Kidney glomerular epithelial cell (primary cell): Measurements from ENCODE around the gene GMCL1.
A peak's percentile ranks its signal among the peaks of the same experiment; 100 is the strongest.
"Not testable (repeated sequence)": the region's sequence is repeated elsewhere in the genome, so short reads cannot be mapped to it uniquely, and the experiment has no call there.

Source experiments
- DNase-seq: peaks from one replicate; lab custom pipeline; 2025; lab: John Stamatoyannopoulos, UW

The GMCL1 gene, protein sequence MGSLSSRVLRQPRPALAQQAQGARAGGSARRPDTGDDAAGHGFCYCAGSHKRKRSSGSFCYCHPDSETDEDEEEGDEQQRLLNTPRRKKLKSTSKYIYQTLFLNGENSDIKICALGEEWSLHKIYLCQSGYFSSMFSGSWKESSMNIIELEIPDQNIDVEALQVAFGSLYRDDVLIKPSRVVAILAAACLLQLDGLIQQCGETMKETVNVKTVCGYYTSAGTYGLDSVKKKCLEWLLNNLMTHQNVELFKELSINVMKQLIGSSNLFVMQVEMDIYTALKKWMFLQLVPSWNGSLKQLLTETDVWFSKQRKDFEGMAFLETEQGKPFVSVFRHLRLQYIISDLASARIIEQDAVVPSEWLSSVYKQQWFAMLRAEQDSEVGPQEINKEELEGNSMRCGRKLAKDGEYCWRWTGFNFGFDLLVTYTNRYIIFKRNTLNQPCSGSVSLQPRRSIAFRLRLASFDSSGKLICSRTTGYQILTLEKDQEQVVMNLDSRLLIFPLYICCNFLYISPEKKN

DNA sequence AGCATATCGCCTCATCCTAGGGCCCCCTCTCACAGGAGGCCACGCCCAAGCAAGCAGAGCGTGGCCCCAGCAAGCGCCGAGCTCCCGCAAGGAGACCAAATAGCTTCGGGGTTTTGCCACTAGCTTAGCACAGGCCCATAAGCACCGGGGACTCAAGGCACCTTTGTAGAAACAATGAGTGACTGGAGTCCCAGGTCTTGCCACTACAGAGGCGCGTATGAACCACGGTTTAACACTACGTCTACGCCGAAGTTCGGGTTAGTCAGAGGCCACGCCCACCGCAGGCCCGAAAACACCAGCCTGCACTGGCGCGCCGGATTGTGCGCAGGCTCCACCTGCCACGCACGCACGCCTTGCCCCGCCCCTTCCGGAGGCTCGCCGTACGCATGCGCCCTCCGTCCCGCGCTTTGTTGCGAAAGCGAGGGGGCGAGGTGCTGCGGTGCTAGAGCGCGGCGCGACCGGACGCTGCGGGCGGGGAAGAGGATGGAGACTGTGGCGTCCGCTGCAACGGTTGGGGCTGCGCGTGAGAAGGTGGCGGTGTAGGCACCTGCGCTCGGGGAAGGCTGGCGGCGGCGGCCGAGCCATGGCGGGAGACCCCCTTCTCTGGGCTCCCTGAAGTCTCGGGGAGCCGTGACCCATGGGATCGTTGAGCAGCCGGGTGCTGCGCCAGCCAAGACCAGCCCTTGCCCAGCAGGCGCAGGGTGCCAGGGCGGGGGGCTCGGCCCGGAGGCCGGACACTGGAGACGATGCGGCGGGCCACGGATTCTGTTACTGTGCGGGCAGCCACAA lies at the start of gene GMCL1:
Gene GMCL1 (plus strand): TSS at position 405 of the 789 bp plus-strand sequence. CDS start 233 bp downstream, at position 638.
- DNase-seq: peak; percentile 91

DNA sequence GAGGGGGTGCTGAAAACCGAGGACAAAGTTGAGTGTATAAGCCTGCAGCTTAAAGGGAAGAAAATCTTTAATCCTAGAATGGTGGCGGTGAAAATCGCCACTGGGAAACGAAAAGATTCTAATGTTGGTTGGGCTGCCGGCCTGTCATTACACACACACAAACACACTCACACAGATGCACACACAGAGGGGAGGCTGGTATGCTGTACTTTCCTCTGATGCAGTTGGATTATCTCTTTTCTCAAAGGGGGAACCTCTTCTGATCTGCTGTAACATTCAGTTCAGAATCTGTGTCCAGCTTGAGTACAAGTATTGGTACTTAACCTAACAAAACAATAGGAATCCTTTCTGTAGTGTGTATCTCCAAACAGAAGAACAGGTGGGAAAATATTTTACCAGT lies 48.5 kb upstream of the GMCL1 start:
- no peak for DNase-seq

DNA sequence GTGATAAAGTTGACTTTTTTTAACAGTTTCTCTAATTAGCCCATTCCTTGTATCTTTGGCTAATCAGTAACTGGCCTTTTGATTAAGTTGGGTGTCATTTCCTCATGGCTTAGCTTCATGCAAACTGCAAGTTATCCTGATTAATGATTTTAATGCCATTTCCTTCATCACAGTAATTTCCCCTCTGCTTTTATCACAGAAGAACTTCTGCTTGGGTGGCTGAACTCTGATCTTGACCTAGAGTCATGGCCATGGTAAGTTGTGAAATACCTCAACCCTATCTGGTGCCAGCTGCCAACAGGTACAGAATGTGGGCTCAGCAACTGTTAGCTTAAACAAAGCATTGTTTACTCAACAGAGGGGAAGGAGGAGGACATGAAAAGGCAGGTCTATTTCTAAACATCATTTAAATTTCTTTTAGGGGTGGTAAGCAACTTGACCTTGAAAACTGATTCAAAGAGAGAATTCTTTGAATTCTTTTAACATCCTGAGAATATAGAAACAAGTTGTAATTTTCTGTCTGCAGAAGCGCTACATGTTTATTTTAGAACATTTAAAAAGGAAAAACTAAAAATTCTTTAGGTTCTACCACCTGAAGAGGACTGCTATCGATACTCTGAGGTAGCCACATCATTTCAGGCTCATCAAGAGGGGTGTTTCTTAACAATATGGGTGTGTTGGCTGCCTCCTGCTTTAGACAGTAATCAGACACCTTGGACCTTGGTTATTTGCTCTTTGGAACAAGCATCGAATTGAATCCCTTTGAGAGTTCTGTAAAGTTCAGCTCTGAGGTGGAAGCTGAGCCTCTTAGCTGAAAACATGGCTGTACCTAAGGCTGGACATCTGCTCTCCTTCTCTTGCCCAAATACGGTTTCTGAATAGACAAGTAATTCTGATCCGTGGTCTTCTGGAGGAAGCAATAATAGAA lies 47.9 kb upstream of the GMCL1 start:
- DNase-seq: peak; percentile 89

DNA sequence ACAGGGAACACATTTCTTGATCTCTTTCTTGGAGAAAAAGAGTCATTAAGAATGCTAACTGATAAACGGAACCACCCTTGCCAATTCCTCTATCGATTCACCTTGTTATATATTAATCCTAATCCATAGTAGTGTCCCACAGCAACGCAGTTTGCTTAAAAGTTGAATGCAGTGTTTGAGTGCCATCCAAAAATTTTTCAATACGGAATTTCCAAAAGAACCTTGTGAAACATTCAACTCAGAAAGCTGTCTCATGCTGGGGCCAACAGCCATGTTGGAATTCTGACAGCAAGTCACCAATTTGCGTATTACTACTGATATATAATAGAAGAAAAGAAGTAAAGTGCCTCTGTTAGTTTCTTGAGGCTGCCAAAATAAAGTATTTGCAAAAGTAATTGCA lies 45.2 kb upstream of the GMCL1 start:
- no peak for DNase-seq

DNA sequence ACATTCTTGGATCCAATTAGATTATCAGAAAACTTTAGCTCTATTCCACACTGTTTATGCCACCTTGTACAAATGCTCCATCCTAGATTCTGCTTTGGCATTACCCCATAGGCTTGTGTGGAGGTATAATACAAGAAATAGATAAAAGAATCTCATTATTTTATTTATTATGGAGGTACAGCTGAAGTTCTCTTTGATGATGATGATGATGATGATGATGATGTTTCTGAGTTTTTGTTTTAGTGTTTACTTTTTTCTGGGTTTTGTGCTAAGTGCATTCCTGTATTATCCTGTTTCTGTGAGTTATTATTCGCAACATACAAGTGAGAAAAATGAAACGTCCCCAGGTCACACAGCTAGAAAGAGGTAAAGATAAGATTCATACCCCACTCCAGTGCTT lies 44.1 kb upstream of the GMCL1 start:
- DNase-seq: no peak

DNA sequence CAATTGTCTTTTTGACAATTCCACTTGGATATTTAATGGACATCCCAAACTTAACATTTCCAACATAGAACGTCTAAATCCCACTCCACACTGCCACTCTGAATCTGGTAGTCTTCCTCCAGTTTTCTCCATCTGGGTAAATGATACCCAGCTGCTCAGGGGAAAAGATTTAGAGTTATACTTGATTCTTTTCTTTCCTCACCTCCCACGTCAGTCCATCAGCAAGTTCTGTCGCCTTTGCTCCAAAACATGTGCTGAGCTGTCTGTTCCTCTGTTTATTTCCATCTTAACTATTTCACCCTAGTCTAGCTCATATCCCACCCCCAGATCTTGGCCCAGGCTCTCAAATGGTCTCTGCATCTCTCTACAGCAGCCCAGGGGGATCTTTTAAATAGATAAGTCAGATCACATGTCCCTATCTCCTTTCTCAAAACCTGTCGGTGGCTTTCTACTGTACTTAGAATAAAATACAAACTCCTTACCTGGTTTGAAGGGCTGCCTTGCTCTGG lies 43.4 kb upstream of the GMCL1 start:
- no peak for DNase-seq

DNA sequence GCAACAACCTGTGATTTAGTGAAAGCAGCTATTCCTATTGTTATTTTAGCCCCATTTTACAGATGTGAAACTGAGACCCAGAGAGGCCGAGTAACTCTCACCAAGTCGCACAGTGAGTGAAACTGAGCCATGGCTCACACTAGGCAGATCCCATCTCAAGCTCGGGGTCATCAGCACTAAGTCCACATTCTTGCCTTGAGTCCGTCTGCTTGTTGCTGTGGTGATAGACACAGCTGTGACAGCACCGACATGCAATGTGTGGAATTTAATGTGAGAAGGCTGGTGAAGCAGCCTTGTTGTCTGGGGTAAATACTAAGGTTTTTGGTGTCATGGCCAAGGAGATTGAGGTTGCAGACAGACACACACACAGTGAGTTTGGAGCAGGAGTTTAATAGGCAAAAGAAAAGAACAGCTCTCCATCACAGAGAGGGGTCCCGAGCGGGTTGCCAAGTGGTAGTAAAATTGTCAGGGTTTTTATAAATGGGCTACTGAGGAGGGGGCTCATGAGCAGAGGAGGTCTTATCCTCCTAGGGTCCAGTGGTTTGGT lies 40.2 kb upstream of the GMCL1 start:
- DNase-seq: peak; percentile 77

DNA sequence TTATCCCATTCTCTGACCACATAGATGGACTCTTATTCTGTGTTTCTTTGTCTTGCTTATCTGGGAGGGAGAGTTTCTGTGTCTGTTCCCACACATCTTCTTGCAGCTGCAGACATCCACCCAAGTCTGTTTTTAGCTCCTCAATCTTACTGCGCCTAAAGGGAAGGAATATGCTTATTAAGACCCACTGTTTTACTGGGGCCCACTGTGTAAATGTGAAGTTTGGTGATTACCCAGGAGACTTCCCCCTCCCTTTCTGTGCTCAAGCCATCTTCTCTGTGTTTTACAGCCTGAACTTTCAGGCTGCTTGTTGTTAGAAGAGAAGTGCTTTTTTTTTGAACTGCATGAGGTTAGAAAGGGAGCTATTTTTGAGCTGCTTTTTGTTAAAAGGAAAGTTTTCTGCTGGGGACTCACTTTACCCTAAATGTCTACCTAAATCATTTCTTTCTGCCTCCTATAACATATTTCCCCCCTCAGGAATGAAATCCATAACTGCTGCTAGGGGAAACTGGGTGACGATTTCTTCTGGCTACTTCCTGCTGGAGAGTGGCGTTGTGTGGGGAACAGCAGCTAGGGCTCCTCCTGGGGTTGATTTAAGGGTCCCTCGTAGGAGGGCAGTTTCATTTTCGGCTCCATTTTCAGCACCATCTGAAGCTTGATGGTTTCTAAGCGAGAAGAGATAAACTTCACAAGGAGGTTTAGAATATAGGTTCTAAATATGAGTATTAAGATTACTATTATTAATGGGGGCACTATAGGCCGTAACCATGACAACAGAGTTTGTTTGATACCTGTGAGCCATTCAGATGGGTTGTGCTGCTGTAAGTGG lies 39.5 kb upstream of the GMCL1 start:
- peak; percentile 61 for DNase-seq

DNA sequence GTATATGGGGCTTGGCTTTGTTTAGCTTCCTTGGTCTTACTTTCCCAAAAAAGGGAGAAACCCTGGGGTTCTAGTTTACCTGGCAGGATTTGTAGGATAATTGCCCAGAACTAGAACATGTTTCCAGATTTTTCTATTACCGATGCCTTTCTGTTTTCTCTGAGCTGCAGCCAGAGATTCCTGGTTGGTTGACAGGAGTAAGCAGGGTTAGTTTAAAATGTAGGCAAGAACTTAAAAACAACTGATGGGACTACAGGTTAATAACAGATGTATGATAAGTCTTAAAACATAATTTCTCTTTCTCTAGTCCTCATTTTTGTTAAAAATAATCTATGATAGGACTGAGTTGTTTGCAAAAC lies 38.9 kb upstream of the GMCL1 start:
- no peak for DNase-seq

DNA sequence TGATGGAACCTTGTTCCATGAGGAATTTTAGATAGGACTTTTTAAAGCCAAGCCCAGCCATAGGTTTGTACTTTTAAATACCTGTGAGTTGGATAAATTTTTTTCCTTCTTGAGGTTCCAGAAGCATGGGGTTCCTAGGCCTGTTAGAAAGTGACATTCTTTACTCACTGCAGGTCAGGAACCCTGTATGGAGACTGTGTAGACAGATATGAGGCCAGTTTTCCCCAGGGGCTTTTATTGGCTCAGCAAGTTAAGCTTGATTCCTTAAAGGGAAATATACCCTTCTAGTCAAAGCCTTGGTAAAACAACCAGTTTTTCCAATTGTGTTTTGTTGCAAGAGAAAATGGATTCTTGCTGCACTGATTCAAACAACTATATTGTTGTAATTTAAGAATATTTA lies 38.4 kb upstream of the GMCL1 start:
- DNase-seq: no peak

DNA sequence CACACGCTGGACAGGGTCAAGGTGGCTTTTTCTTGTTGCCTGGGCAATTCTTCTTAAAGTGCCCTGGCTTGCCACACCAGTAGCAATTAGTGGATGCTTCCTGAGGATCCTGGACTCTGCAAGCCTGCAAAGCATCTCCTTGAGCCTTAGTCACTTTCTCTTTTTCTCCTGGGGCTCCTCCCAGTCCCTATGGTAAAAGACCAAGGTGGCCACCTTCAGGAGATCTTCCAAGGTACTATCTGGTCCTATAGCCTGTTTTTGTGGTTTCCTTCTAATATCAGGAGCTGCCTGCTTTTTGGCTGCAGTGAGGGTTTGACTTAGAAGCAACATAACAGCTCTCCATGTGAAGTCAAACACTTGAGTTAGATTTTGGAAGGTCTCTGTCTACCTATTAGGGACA lies 33.3 kb upstream of the GMCL1 start:
- DNase-seq: no peak

DNA sequence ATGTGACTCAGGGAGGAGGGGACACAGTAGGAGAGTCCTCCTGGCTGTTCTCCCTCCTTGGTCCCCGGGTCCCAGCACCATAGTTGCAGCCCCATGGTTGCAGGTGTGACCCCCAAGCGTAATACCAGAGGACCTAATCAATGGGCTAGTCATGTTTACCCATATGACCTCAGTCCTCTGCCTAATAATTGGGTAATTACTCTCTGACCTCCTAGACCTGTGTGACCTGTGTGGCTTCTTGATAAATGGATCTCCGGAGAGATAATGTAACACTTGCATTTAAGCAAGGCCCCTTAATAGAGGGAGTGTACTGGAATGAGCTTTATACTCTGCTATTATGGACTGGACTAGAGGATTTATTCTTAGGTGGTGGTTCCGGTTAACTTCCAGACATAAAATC lies 32.2 kb upstream of the GMCL1 start:
- no peak for DNase-seq

DNA sequence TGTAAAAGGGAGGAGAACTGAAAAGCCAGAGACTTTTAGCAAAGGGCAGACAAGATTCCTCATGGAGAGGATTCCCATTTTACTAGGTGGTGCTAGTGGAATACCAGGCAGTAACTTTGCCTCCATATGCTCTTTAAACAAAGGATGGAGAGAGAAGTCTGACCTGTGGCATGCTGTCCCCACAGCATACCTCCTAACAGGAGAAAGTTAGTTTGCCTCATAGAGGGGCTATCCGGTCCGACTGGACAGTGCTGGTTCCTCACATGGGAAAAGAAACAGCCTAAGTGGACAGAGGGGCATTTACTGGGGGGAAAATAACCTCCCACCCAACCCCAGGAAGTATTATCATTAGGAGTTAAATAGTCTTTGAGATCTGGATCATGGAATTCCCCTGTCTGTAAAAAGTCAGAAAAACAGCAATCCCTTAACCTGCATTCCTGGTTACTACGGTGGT lies 31.6 kb upstream of the GMCL1 start:
- DNase-seq: no peak

DNA sequence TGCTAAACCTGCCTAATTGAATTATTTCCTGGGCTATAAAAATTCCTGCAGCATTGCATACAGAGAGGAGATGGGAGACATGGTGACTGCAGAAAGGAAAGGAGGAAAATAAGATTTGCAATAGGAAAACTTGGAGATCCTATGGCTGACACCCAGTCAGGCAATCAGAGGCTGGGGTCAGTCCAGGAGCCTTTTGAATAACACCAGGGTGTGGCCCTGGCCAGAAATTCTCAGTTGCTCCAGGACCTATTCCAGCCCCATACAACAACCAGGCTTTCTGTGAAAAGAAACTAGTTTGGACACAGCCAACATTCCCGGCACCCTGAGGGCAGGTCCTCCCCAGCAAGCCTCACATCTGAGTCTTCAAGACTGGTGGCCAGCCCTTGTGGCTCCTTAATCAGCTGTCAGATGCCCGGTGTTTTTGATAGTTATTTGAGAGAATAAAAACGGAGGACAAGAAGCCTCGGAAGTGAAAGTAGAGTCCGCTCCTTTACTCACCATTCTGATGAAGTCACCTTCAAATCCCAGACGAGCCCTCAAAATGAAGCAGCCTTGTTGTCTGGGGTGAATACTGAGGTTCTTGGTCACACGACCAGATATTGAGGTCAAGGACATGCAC lies 31.1 kb upstream of the GMCL1 start:
- DNase-seq: peak; percentile 82

DNA sequence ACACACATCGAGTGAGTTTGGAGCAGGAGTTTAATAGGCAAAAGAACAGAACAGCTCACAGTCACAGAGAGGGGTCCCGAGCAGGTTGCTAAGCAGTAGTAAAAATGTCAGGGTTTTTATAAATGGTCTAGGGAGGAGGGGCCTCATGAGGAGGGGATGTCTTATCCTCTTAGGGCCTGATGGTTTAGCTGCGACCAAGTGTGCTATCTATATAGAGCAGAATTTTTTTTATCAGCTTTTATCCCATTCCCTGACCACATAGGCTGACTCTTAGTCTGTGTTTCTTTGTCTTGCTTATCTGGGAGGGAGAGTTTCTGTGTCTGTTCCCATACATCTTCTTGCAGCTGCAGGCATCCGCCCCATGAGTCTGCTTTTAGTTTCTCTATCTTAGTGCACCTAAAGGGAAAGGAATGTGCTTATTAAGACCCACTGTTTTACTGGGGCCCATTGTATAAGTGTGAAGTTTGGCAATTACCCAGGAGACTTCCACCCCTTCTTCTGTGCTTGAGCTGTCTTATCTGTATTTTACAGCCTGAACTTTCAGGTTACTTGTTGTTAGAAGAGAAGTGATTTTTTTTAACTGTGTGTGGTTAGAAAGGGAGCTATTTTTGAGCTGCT lies 30.4 kb upstream of the GMCL1 start:
- peak; percentile 78 for DNase-seq

DNA sequence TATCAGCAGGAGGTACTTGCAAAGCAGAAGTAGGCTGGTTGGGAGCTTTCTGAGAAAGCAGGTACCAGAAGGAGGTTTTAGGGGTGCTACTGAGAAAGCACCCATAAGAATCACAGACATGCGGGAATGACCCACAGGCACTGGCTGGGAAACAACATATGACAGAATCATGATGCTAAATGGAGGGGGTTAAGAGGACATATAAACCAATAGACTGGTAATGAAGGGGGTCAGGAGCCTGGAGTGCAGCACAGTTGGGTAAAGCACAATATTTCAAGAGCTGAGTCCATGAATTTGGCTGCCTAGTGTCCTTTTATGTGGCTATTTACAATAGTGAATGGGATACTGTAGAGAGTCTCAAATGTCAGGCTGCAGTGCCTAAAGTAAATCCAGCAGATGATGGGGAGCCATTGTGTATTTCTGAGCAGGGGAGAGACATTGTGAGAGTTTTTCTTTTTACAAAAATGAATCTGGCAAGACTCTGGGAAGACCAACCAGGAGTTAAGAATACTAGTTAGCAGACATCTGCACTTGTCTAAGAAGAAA lies 27.6 kb upstream of the GMCL1 start:
- DNase-seq: no peak

DNA sequence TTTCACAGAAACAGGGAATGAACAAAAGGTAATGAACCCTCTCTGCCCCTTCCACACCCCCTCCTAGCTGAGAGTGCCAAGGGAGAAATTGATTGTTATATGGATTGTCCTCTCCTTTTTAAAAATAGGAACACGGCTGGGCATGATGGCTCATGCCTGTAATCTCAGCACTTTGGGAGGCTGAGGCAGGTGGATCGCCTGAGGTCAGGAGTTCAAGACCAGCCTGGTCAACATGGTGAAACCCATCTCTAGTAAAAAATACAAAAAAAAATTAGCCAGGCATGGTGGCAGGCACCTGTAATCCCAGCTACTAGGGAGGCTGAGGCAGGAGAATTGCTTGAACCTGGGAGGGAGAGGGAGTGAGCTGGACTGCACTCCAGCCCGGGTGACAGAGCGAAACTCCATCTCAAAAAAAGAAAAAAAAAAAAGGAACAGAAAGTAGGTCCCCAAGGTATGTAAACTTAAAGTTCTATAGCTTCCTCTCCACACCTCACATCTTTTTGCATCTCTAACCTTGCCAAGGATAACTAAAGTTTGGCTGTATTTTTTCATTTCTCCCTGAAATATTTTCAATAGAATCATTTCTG lies 26.6 kb upstream of the GMCL1 start:
- DNase-seq: not testable (repeated sequence)

DNA sequence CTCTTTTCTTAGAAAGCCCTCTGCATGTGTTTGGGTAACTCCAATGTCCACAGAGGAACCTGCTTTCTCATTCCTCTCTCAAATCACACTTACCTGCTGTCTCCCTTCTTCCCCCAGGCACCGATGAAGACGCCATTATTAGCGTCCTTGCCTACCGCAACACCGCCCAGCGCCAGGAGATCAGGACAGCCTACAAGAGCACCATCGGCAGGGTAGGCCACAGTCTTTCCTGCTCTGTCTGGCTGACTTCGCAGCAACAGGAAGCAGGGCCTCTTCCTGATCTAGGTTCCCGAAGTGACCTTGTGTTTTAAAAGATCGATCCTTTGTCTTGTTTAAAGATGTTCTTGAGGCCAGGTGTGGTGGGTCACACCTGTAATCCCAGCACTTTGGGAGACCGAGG lies 25.0 kb upstream of the GMCL1 start:
- DNase-seq: no peak

DNA sequence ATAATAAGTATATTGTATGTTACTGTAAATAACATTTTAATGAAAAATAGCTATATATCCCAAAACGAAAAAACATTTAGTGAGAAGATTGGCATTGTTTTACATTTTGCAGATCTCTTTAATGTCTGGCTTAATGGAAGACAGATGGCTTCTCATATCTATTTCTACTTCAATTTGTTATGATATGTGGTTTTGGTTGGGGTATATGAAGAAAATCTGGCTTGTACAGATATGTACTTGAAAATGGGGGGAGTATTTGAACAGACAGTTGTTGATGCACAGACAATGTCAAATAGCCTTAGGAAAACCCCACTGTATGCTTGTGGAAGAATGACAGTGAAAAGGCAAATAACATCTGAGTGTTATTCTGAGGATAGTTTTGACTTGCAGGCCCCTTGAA lies 23.6 kb upstream of the GMCL1 start:
- no peak for DNase-seq
